Neural cell (in vitro differentiated cells): ENCODE results near the gene C2orf68. TPM values are rescaled to one million over a fixed set of nuclear protein-coding genes. Genes with fewer than 3 reads are reported as not detected.

Experiments
- H2AFZ ChIP-seq: fragments of 200-600, 300-800 bp; sonication (generic), shearing (Covaris generic); 2 replicates; pipeline ENCODE4 v1.6.0; 2014; ENCODE audit warnings: low read depth, mild to moderate bottlenecking, antibody characterized with exemption, low read length, moderate library complexity
- H3F3A ChIP-seq: fragments of 200-600 bp; shearing (Covaris generic); 2 replicates; pipeline ENCODE4 v1.6.1; 2016; ENCODE audit warnings: mild to moderate bottlenecking, moderate library complexity, mixed read lengths, antibody characterized with exemption, low read length; ENCODE audit not compliant: insufficient read depth, poor library complexity, severe bottlenecking
- H3K27ac ChIP-seq: fragments of 200-600, 300-800 bp; sonication (generic), shearing (Covaris generic); 2 replicates; pipeline ENCODE4 v1.5.1; 2014; ENCODE audit warnings: mild to moderate bottlenecking, low read length, moderate library complexity
- H3K27me3 ChIP-seq: fragments of 300-800, 200-600 bp; sonication (generic), shearing (Covaris generic); 2 replicates; pipeline ENCODE4 v1.6.0; 2014; ENCODE audit warnings: mild to moderate bottlenecking, low read depth, low read length, moderate library complexity; ENCODE audit not compliant: insufficient read depth
- H3K36me3 ChIP-seq: fragments of 300-800, 200-600 bp; sonication (generic), shearing (Covaris generic); 2 replicates; pipeline ENCODE4 v1.5.1; 2014; ENCODE audit warnings: mild to moderate bottlenecking, antibody characterized with exemption, low read length, moderate library complexity; ENCODE audit not compliant: insufficient read depth
- H3K4me2 ChIP-seq: fragments of 300-800, 200-600 bp; sonication (generic), shearing (Covaris generic); 2 replicates; pipeline ENCODE4 v1.6.0; 2014; ENCODE audit warnings: mild to moderate bottlenecking, low read length
- H3K4me3 ChIP-seq: fragments of 300-800, 200-600 bp; sonication (generic), shearing (Covaris generic); 2 replicates; pipeline ENCODE4 v1.5.1; 2014; ENCODE audit warnings: mild to moderate bottlenecking, low read length, moderate library complexity
- H3K79me2 ChIP-seq: fragments of 200-600 bp; shearing (Covaris generic); replicated peaks from 2 replicates; pipeline ENCODE4 v1.6.0; 2014; ENCODE audit warnings: mild to moderate bottlenecking, low read length, moderate library complexity; ENCODE audit not compliant: insufficient read depth
- H3K9ac ChIP-seq: fragments of 300-800, 200-600 bp; sonication (generic), shearing (Covaris generic); 2 replicates; pipeline ENCODE4 v1.6.1; 2016; ENCODE audit warnings: mild to moderate bottlenecking, low read length, mixed read lengths
- H3K9me2 ChIP-seq: fragments of 200-600 bp; shearing (Covaris generic); 2 replicates; pipeline ENCODE4 v1.6.1; 2016; ENCODE audit warnings: mild to moderate bottlenecking, low read length, mixed read lengths; ENCODE audit not compliant: insufficient read depth
- H3K9me3 ChIP-seq: fragments of 200-600, 300-800 bp; sonication (generic), shearing (Covaris generic); 2 replicates; pipeline ENCODE4 v1.6.1; 2016; ENCODE audit warnings: mild to moderate bottlenecking, mixed run types, low read length, moderate library complexity, mixed read lengths
- H4K20me1 ChIP-seq: fragments of 200-600 bp; shearing (Covaris generic); 2 replicates; pipeline ENCODE4 v1.6.1; 2016; ENCODE audit warnings: mild to moderate bottlenecking, mixed run types; ENCODE audit not compliant: insufficient read depth
- CTCF ChIP-seq: fragments of 450-650 bp; IDR thresholded peaks from 2 replicates; pipeline ENCODE4 v1.5.1; 2014; ENCODE audit warnings: antibody characterized with exemption, mild to moderate bottlenecking, moderate library complexity; ENCODE audit not compliant: poor library complexity, severe bottlenecking
- EP300 ChIP-seq: fragments of 450-650 bp; conservative IDR thresholded peaks from 2 replicates; pipeline ENCODE4 v1.6.1; 2014; ENCODE audit warnings: antibody characterized with exemption, mild to moderate bottlenecking, moderate library complexity; ENCODE audit not compliant: poor library complexity, severe bottlenecking
- EZH2 ChIP-seq: fragments of 200-600, 300-800 bp; shearing (Covaris generic), sonication (generic); IDR thresholded peaks from 2 replicates; pipeline ENCODE4 v1.6.1; 2014; ENCODE audit warnings: antibody characterized with exemption, low read length, borderline replicate concordance, mild to moderate bottlenecking; ENCODE audit not compliant: insufficient read depth, poor library complexity, severe bottlenecking
- MXI1 ChIP-seq: fragments of 450-650 bp; conservative IDR thresholded peaks from 2 replicates; pipeline ENCODE4 v1.6.1; 2014; ENCODE audit warnings: antibody characterized with exemption, mild to moderate bottlenecking; ENCODE audit not compliant: poor library complexity, severe bottlenecking
- POLR2AphosphoS5 ChIP-seq: IDR thresholded peaks from 2 replicates; pipeline ENCODE4 v1.6.1; 2012
- RAD21 ChIP-seq: fragments of 450-650 bp; conservative IDR thresholded peaks from 2 replicates; pipeline ENCODE4 v1.6.1; 2014; ENCODE audit warnings: antibody characterized with exemption, mild to moderate bottlenecking, moderate library complexity
- REST ChIP-seq: IDR thresholded peaks from 2 replicates; pipeline ENCODE4 v1.6.1; 2012; ENCODE audit warnings: borderline replicate concordance
- SMC3 ChIP-seq: fragments of 450-650 bp; conservative IDR thresholded peaks from 2 replicates; pipeline ENCODE4 v1.6.1; 2014; ENCODE audit warnings: antibody characterized with exemption, mild to moderate bottlenecking, moderate library complexity; ENCODE audit not compliant: poor library complexity
- TAF1 ChIP-seq: IDR thresholded peaks from 2 replicates; pipeline ENCODE4 v1.6.1; 2012; ENCODE audit warnings: low read depth
- polyA plus RNA-seq: library from polyadenylated mRNA; depleted of rRNA; stranded (reverse); fragments of >200 nt; gene quantifications from 2 replicates; pipeline ENCODE4 v1.2.3, GENCODE V29; 2014

C2orf68 gene
- polyA plus RNA-seq, 1 donor from 2014 or later = 28.0 TPM

- H3K9ac ChIP-seq = no peak overlapping the region
- no peaks in the 10 kb centered on the region for H3F3A ChIP-seq
- no peak overlapping the region for H2AFZ ChIP-seq
- no peaks in the 10 kb centered on the region for H3K79me2 ChIP-seq
- H3K4me3 ChIP-seq = no peak overlapping the region
- H3K36me3 ChIP-seq = no peaks in the 10 kb centered on the region
- H3K27ac ChIP-seq = no peak overlapping the region
- no peaks in the 10 kb centered on the region for H3K9me3 ChIP-seq
- H3K27me3 ChIP-seq = no peaks in the 10 kb centered on the region
- H4K20me1 ChIP-seq = no peaks in the 10 kb centered on the region
- TF ChIP-seq TAF1 (no peak), RAD21 (no peak), MXI1 (no peak), CTCF (no peak), EP300 (no peak), POLR2AphosphoS5 (no peak), REST (no peak), SMC3 (no peak), EZH2 (no peak)
- no peak overlapping the region for H3K4me2 ChIP-seq
- H3K9me2 ChIP-seq = no peaks in the 10 kb centered on the region
Measured at GRCh38 chr2:85628658-85629057, 16.8 kb upstream of the C2orf68 start.

DNA sequence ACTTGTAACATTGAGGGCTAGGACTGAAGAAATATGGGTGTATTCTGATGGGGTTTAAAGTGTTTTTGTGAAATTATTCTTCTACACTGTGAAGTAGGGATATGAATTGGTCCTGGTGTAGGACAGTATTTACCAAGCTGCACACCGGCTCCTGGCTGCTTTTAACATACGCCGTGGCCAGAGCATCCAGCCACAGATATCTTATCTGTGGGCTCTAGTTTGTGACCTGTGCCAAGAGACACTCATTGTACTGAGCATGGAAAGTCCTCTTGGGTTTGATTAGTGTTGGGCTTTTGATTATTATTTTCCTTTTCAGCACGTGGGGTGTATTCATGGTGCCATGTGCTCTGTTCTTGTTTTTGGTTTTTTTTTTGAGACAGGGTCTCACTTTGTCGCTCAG is 12.1 kb upstream of the C2orf68 start:
- H3K36me3 ChIP-seq = no peaks in the 10 kb centered on the region
- TF ChIP-seq EZH2 (no peak), SMC3 (no peak), EP300 (no peak), MXI1 (no peak), REST (no peak), POLR2AphosphoS5 (no peak), TAF1 (no peak), RAD21 (no peak), CTCF (no peak)

More for the DNA sequence above, 12.1 kb upstream of the C2orf68 start:
- Histone ChIP-seq H3K27ac (no peak overlapping the region), H3K9me2 (no peaks in the 10 kb centered on the region), H3K9ac (no peak overlapping the region), H3K4me2 (no peak overlapping the region), H4K20me1 (no peaks in the 10 kb centered on the region), H3K9me3 (no peaks in the 10 kb centered on the region), H3K27me3 (no peaks in the 10 kb centered on the region), H2AFZ (no peak overlapping the region), H3K4me3 (no peak overlapping the region), H3K79me2 (peaks cover 6% of the 10 kb centered on the region), H3F3A (no peaks in the 10 kb centered on the region)
